NCI-H1436 (cell line): Measurements from ENCODE around the gene SSUH2.
"Not testable (repeated sequence)": the region's sequence is repeated elsewhere in the genome, so short reads cannot be mapped to it uniquely, and the experiment has no call there.

ENCODE experiments used
- DNase-seq: peaks from one replicate; lab custom pipeline; 2025; lab: John Stamatoyannopoulos, UW

Gene SSUH2

GRCh38 chr3:8658306-8659212 is 14.0 kb upstream of the SSUH2 start:
- peak; percentile 1 for DNase-seq

GRCh38 chr3:8657804-8658305 is 13.3 kb upstream of the SSUH2 start:
- no peak for DNase-seq

- DNase-seq, result no peak
Measured at GRCh38 chr3:8656240-8656639, 11.6 kb upstream of the SSUH2 start.

- DNase-seq, result no peak
Measured at GRCh38 chr3:8655387-8655835, 10.8 kb upstream of the SSUH2 start.

- DNase-seq, result not testable (repeated sequence)
Measured at GRCh38 chr3:8654572-8655329, 10.2 kb upstream of the SSUH2 start.

- DNase-seq, result no peak
Measured at GRCh38 chr3:8653800-8654408, 9.3 kb upstream of the SSUH2 start.

GRCh38 chr3:8652324-8652987 is 7.9 kb upstream of the SSUH2 start:
- no peak for DNase-seq

- no peak for DNase-seq
Measured at GRCh38 chr3:8651418-8652323, 7.1 kb upstream of the SSUH2 start.

- no peak for DNase-seq
Measured at GRCh38 chr3:8650583-8651416, 6.2 kb upstream of the SSUH2 start.

- no peak for DNase-seq
Measured at GRCh38 chr3:8649757-8650156, 5.2 kb upstream of the SSUH2 start.

GRCh38 chr3:8648909-8649741 is 4.5 kb upstream of the SSUH2 start:
- DNase-seq, result no peak

GRCh38 chr3:8647137-8647985 is 2.8 kb upstream of the SSUH2 start:
- DNase-seq, result no peak

GRCh38 chr3:8646313-8646938 is 1.8 kb upstream of the SSUH2 start:
- DNase-seq, result no peak

GRCh38 chr3:8645712-8646111 is 1.1 kb upstream of the SSUH2 start:
- DNase-seq, result no peak

GRCh38 chr3:8643693-8644365 is 769 bp downstream of the SSUH2 start:
- no peak for DNase-seq

- DNase-seq, result no peak
Measured at GRCh38 chr3:8642001-8642400, 2.6 kb downstream of the SSUH2 start.

GRCh38 chr3:8641472-8641871 is 3.1 kb downstream of the SSUH2 start:
- no peak for DNase-seq
